Activated CD4-positive, CD25-positive, alpha-beta regulatory T cell treated with anti-CD3 and anti-CD28 coated beads, Interleukin-2, amount 50 U/mL, for 24 hours (primary cell): Measurements from ENCODE around the gene GOLGB1.

Experiments
- ATAC-seq, 2 donors: fragments of 150-1000 bp; cut with Tn5 transposase; one replicate each; pipeline ENCODE4 v1.10.0; 2021; ENCODE audit warnings: mild to moderate bottlenecking in 1 of 2, moderate library complexity in 1 of 2

GOLGB1 gene

GRCh38 chr3:121677141-121677540, 72.4 kb downstream of the GOLGB1 start:
- ATAC-seq, result no peak

GRCh38 chr3:121670676-121671075, 78.9 kb downstream of the GOLGB1 start:
- ATAC-seq, result no peak

- ATAC-seq, result no peak
Measured at GRCh38 chr3:121667333-121667732, 82.2 kb downstream of the GOLGB1 start.

- no peak for ATAC-seq
Measured at GRCh38 chr3:121665488-121665887, 84.1 kb downstream of the GOLGB1 start.

- ATAC-seq, result no peak
Measured at GRCh38 chr3:121663171-121663847, 86.2 kb downstream of the GOLGB1 start.

- no peak for ATAC-seq
Measured at GRCh38 chr3:121662742-121663141, 86.8 kb downstream of the GOLGB1 start.

GRCh38 chr3:121661376-121661775, 88.2 kb downstream of the GOLGB1 start:
- ATAC-seq, result no peak

GRCh38 chr3:121660356-121661171, 89.0 kb downstream of the GOLGB1 start, which contains the start of gene HCLS1:
Gene HCLS1 (minus strand): TSS chr3:121660903. CDS start chr3:121658347, 2,556 bp downstream.
- peak; percentile 85 to 86 for ATAC-seq

GRCh38 chr3:121659586-121659985, 90.0 kb downstream of the GOLGB1 start:
- no peak for ATAC-seq

GRCh38 chr3:121658716-121659435, 90.7 kb downstream of the GOLGB1 start:
- no peak for ATAC-seq

- peak; percentile 86 to 87 for ATAC-seq
Measured at GRCh38 chr3:121654493-121655385, 94.8 kb downstream of the GOLGB1 start.

GRCh38 chr3:121651684-121652083, 97.9 kb downstream of the GOLGB1 start:
- no peak for ATAC-seq

GRCh38 chr3:121649645-121650044, 99.9 kb downstream of the GOLGB1 start:
- ATAC-seq, result peak; percentile 55 to 58

GRCh38 chr3:121648219-121648958, 101.2 kb downstream of the GOLGB1 start:
- no peak for ATAC-seq

- ATAC-seq, result no peak
Measured at GRCh38 chr3:121645054-121645453, 104.5 kb downstream of the GOLGB1 start.

- no peak for ATAC-seq
Measured at GRCh38 chr3:121642601-121643314, 106.8 kb downstream of the GOLGB1 start.

- ATAC-seq, result peak in 1 of 2 donors; percentile 27
Measured at GRCh38 chr3:121641127-121641526, 108.4 kb downstream of the GOLGB1 start.

GRCh38 chr3:121637922-121638321, 111.6 kb downstream of the GOLGB1 start:
- no peak for ATAC-seq

GRCh38 chr3:121630355-121630754, 119.2 kb downstream of the GOLGB1 start:
- ATAC-seq, result no peak

GRCh38 chr3:121629601-121630000, 119.9 kb downstream of the GOLGB1 start:
- no peak for ATAC-seq

- ATAC-seq, result no peak
Measured at GRCh38 chr3:121627622-121628021, 121.9 kb downstream of the GOLGB1 start.
